Gastrocnemius medialis (tissue), 4 donors: ENCODE results near the gene AGTPBP1.

Experiments
- POLR2A ChIP-seq, 2 donors: fragments of 450-650 bp; IDR thresholded peaks; one replicate each; pipeline ENCODE4 v1.6.1; 2017; ENCODE audit warnings: antibody characterized with exemption in 2 of 2, mild to moderate bottlenecking in 2 of 2, moderate library complexity in 2 of 2
- TF ChIP-seq, protein P1 (sequence below), 5 experiments: fragments of 450-650 bp in 3 of 5; fragments of 200-600 bp in 2 of 5; sonication (generic) in 2 of 5; IDR thresholded peaks in 4 of 5; conservative IDR thresholded peaks in 1 of 5; 1 replicate in 4 of 5; 2 replicates in 1 of 5; pipeline ENCODE4 v1.5.1; 2016 to 2019; ENCODE audit warnings: antibody characterized with exemption in 5 of 5, mild to moderate bottlenecking in 3 of 5, moderate library complexity in 3 of 5

GRCh38 chr9:85715587-85715986 lies 26.2 kb downstream of the AGTPBP1 start:
- TF ChIP-seq, protein P1, sequence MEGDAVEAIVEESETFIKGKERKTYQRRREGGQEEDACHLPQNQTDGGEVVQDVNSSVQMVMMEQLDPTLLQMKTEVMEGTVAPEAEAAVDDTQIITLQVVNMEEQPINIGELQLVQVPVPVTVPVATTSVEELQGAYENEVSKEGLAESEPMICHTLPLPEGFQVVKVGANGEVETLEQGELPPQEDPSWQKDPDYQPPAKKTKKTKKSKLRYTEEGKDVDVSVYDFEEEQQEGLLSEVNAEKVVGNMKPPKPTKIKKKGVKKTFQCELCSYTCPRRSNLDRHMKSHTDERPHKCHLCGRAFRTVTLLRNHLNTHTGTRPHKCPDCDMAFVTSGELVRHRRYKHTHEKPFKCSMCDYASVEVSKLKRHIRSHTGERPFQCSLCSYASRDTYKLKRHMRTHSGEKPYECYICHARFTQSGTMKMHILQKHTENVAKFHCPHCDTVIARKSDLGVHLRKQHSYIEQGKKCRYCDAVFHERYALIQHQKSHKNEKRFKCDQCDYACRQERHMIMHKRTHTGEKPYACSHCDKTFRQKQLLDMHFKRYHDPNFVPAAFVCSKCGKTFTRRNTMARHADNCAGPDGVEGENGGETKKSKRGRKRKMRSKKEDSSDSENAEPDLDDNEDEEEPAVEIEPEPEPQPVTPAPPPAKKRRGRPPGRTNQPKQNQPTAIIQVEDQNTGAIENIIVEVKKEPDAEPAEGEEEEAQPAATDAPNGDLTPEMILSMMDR (IDR thresholded peaks at IDR 0.05 in 4 of 5, conservative IDR thresholded peaks at IDR 0.05 in 1 of 5): no peak
- no peak for TF ChIP-seq POLR2A (IDR thresholded peaks at IDR 0.05)
